ENCODE results near the gene TCP10L.
"Not testable (repeated sequence)": the region's sequence is repeated elsewhere in the genome, so short reads cannot be mapped to it uniquely, and the experiment has no call there.

Gene TCP10L

GRCh38 chr21:32585042-32585710, at the start of gene TCP10L:
TSS of gene TCP10L (minus strand) at chr21:32585523. CDS start at chr21:32584304, 1,219 bp downstream.
- DNase-seq, result no peak

- no peak for DNase-seq
These were observed 41.4 kb upstream of the TCP10L start for GRCh38 chr21:32626621-32627196.

- not testable (repeated sequence) for DNase-seq
These were observed 32.9 kb upstream of the TCP10L start for GRCh38 chr21:32618218-32618617.

GRCh38 chr21:32613436-32614043, 28.2 kb upstream of the TCP10L start:
- DNase-seq, result no peak

GRCh38 chr21:32612999-32613337, 27.6 kb upstream of the TCP10L start:
- no peak for DNase-seq

GRCh38 chr21:32612075-32612998, 27.0 kb upstream of the TCP10L start, which contains the start of gene CFAP298:
TSS of gene CFAP298 (minus strand) at chr21:32612377. CDS start at chr21:32612243, 134 bp downstream.
- peak; percentile 61 to 98 (median 90) for DNase-seq

- peak in 8 of 56 donors; percentile 12 to 55 (median 36) for DNase-seq
These were observed 26.2 kb upstream of the TCP10L start for GRCh38 chr21:32611471-32611997.

- not testable (repeated sequence) for DNase-seq
These were observed 25.6 kb upstream of the TCP10L start for GRCh38 chr21:32610940-32611339.

- DNase-seq, result no peak
These were observed 23.5 kb upstream of the TCP10L start for GRCh38 chr21:32608851-32609250.

- DNase-seq, result no peak
These were observed 20.1 kb upstream of the TCP10L start for GRCh38 chr21:32605469-32605868.

GRCh38 chr21:32604464-32604863, 19.1 kb upstream of the TCP10L start:
- DNase-seq, result no peak

- DNase-seq, result no peak
These were observed 17.8 kb upstream of the TCP10L start for GRCh38 chr21:32603131-32603530.

- no peak for DNase-seq
These were observed 16.8 kb upstream of the TCP10L start for GRCh38 chr21:32602099-32602498.

- DNase-seq, result no peak
These were observed 14.2 kb upstream of the TCP10L start for GRCh38 chr21:32599526-32599925.

GRCh38 chr21:32599091-32599490, 13.8 kb upstream of the TCP10L start:
- no peak for DNase-seq

GRCh38 chr21:32597205-32597604, 11.9 kb upstream of the TCP10L start:
- peak in 1 of 56 donors; percentile 40 for DNase-seq

- no peak for DNase-seq
These were observed 10.1 kb upstream of the TCP10L start for GRCh38 chr21:32595431-32595830.

GRCh38 chr21:32593690-32594089, 8.4 kb upstream of the TCP10L start:
- no peak for DNase-seq

GRCh38 chr21:32592929-32593502, 7.7 kb upstream of the TCP10L start:
- no peak for DNase-seq

- DNase-seq, result no peak
These were observed 4.8 kb upstream of the TCP10L start for GRCh38 chr21:32590130-32590529.

- no peak for DNase-seq
These were observed 2.3 kb upstream of the TCP10L start for GRCh38 chr21:32587651-32588050.

Measured in nucleus accumbens (tissue), 56 donors.